ENCODE results near the gene HS3ST1. TPM values are rescaled to one million over a fixed set of nuclear protein-coding genes. Genes with fewer than 3 reads are reported as not detected.
"Not testable (repeated sequence)": the region's sequence is repeated elsewhere in the genome, so short reads cannot be mapped to it uniquely, and the experiment has no call there.

The HS3ST1 gene
- total RNA-seq, 1 experiment from 2014 or later = 0.17 TPM

DNA sequence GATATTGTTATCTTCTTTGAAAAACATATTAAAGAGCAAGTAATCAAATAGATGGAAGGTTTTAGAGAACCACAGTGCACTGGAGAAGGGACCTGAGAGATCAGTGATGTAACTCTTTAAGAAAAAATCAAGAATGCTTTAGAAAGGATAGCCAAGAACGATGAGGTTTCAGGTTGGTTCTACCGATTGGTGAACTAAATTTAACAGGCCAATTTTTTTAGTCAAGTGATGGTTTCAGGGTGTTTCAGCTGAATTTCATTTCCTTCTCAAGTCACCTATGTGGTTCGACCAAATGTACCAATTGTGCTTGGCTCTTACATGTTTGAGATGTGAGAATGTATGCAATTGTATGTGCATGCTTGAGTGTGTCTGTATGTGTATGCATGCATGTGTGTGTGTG lies 26.5 kb downstream of the HS3ST1 start:
- Histone ChIP-seq H3K4me3 (ENCODE audit: insufficient read depth, low read depth, low read length) (no peak overlapping the region), H3K36me3 (replicated peaks; ENCODE audit: control insufficient read depth, insufficient read depth, low read length) (no peaks in the 10 kb centered on the region), H3K27me3 (ENCODE audit: control insufficient read depth, insufficient read depth, low read length) (no peaks in the 10 kb centered on the region)
- no peak for DNase-seq

DNA sequence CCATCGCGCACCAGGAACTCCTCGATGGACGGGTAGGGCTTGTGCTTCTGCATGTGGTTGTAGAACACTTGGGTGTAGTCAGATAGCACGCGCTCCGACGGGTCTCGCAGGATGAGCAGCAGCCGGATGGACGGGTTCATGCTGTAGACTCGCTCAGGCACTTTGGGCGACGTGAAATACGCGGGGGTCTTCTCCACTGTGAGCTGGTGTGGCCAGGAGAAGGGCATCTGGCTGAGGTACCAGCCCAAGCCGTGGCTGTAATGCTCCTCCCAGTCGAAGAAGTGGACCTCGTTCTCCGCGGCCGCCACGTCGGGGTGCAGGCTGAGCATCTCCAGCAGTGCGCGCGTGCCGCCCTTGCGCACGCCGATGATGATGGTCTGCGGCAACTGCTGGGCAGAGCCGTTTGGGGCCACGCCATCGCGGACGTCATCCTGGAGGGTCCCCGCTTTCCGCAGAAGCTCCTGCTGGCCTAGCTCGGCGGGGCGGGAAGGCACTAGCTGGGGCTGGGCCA lies 29.2 kb downstream of the HS3ST1 start:
- H3K4me3 ChIP-seq (ENCODE audit: insufficient read depth, low read depth, low read length) = no peak overlapping the region
- peak; percentile 30 for DNase-seq
- H3K36me3 ChIP-seq (replicated peaks; ENCODE audit: control insufficient read depth, insufficient read depth, low read length) = no peaks in the 10 kb centered on the region
- H3K27me3 ChIP-seq (ENCODE audit: control insufficient read depth, insufficient read depth, low read length) = no peaks in the 10 kb centered on the region

DNA sequence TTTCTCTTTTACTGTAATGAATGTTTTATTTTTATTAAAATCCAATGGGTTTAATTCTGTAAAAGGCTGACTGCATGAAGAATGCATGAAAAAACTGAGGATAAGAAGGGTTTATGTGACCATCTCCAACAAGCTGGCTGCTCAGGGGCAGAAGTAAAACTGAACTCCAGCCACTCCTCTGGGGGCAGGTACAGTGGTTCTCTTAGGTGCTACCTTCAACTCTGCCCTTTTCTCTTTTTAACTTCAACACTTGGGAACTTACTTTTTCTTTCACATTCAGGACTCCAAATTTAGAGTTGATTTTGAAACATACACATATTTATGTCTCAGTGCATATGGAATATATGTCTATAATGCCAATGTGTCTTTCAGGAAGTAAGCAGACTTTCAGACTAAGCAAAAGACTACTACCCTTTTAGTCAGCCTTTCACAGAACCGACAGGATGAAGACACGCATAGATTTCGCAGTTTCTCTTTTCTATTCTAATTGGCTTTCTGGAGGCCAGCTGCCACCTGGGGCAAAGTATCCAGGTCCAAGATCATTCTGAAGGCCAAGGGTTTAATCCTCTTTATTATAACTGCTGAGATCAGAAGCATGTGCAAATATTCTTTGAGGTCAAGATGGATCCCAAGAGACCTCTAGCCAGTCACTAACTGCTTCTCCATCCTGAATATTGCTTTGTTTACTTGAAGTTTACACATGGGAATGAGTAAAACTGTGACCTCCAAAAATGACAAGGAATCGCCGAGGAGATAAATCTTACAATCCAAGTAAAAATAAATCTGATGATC lies 30.7 kb downstream of the HS3ST1 start:
- H3K27me3 ChIP-seq (ENCODE audit: control insufficient read depth, insufficient read depth, low read length) = no peaks in the 10 kb centered on the region
- H3K36me3 ChIP-seq (replicated peaks; ENCODE audit: control insufficient read depth, insufficient read depth, low read length) = no peaks in the 10 kb centered on the region
- H3K4me3 ChIP-seq (ENCODE audit: insufficient read depth, low read depth, low read length) = no peak overlapping the region
- DNase-seq = no peak

DNA sequence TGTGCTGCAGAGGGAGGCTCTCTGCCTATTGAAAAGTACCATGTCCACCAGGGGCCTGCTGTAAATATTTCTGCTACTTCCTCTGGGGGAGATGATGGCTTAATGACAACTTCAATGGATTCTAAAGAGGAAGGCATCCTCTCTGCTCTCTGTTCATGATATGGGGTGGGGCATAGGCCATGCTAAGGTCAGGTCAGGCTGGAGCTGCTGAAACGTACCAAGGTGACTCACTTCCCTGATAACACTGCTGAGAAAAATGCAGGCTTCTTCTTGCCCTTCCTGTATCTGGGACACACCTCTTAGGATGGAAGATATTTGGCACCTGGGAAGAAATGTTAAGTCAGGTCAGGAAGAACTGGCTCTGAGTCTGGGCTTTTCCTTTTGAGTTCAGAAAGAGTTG lies 31.5 kb downstream of the HS3ST1 start:
- no peaks in the 10 kb centered on the region for H3K27me3 ChIP-seq (ENCODE audit: control insufficient read depth, insufficient read depth, low read length)
- H3K36me3 ChIP-seq (replicated peaks; ENCODE audit: control insufficient read depth, insufficient read depth, low read length) = no peaks in the 10 kb centered on the region
- no peak overlapping the region for H3K4me3 ChIP-seq (ENCODE audit: insufficient read depth, low read depth, low read length)
- DNase-seq = no peak

DNA sequence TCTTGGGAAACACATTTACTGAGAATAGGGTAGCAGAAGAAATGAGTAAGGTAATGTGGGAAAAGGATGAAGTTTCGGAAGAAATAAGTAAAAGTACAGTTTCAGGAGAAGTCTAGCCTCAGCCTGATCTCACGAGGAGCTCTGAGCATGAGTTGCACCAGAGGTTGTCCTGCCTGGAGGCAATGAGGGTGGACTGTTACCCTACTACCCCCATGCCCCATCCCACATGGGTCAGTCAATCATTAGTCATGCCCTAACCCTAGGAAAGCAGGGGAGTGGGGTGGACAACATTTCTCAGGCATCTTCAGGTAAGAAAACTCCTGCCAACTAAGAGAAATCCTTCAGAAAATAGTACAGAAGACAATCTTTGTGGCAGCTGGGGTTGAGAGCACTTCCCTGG lies 35.1 kb downstream of the HS3ST1 start:
- Histone ChIP-seq H3K36me3 (replicated peaks; ENCODE audit: control insufficient read depth, insufficient read depth, low read length) (no peaks in the 10 kb centered on the region), H3K4me3 (ENCODE audit: insufficient read depth, low read depth, low read length) (no peak overlapping the region), H3K27me3 (ENCODE audit: control insufficient read depth, insufficient read depth, low read length) (no peaks in the 10 kb centered on the region)
- DNase-seq = no peak

DNA sequence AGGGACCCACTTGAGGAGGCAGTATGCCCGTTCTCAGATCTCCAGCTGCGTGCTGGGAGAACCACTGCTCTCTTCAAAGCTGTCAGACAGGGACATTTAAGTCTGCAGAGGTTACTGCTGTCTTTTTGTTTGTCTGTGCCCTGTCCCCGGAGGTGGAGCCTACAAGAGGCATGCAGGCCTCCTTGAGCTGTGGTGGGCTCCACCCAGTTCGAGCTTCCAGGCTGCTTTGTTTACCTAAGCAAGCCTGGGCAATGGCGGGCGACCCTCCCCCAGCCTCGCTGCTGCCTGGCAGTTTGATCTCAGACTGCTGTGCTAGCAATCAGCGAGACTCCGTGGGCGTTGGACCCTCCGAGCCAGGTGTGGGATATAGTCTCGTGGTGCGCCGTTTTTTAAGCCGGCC lies 44.6 kb downstream of the HS3ST1 start:
- DNase-seq; H3K36me3 ChIP-seq (replicated peaks; ENCODE audit: control insufficient read depth, insufficient read depth, low read length); H3K4me3 ChIP-seq (ENCODE audit: insufficient read depth, low read depth, low read length); H3K27me3 ChIP-seq (ENCODE audit: control insufficient read depth, insufficient read depth, low read length): not testable (repeated sequence)

DNA sequence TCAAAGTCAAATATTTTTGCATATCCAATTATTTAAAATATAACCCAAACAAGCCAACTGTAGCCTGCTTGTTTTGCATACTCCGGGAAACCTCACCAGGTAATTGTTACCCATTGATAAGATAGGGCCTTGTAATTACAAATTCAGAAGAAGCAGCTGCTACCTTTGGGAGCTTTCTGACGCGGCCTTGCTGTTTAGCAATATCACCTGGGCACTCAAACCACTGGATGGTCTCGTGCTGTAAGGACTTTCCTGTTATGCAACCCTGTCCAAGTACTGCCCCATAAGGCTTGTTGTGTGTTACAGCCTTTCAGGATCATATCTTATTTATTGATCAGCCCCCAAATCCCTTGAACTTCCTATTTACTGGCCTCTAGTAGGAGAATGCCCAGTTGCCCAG lies 52.1 kb downstream of the HS3ST1 start:
- Histone ChIP-seq H3K4me3 (ENCODE audit: insufficient read depth, low read depth, low read length) (no peak overlapping the region), H3K36me3 (replicated peaks; ENCODE audit: control insufficient read depth, insufficient read depth, low read length) (no peaks in the 10 kb centered on the region), H3K27me3 (ENCODE audit: control insufficient read depth, insufficient read depth, low read length) (no peaks in the 10 kb centered on the region)
- no peak for DNase-seq

DNA sequence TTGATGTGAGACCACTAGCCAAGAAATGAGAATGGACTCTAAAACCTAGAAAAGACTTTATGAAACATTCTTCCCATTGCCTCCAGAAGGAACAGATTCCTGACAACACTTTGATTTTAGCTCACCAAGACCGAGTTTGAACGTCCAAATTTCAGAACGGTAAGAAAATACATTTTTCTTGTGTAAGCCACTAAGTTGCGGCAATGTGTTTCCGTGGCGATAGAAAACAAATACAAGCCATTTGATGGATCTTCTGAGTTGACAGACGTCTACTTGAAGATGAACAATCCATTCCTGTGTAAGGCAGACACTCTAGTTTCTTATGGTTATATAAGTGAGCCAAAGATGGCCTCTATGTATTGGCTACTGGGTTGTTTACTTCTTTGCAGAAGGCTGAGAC lies 52.5 kb downstream of the HS3ST1 start:
- Histone ChIP-seq H3K4me3 (ENCODE audit: insufficient read depth, low read depth, low read length) (no peak overlapping the region), H3K27me3 (ENCODE audit: control insufficient read depth, insufficient read depth, low read length) (no peaks in the 10 kb centered on the region), H3K36me3 (replicated peaks; ENCODE audit: control insufficient read depth, insufficient read depth, low read length) (no peaks in the 10 kb centered on the region)
- no peak for DNase-seq

DNA sequence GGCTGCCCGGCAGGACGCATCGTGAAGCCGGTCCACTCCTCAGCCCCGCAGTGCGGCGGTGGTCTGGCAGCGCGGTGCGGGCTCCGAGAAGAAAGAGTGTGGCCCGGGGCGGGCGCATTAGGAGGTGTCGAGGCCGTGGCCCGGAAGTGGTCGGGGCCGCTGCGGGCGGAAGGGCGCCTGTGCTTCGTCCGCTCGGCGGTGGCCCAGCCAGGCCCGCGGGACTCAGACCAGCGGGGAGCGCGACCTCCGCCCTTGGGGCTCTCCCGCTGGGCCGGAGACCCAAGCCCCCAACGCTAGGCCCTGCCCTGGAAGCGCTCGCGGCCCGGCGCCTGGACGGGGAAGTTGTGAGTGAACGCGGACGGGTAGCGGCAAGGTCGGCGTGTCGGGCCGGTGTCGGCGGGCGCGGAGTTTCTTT lies 60.0 kb downstream of the HS3ST1 start:
- Histone ChIP-seq H3K36me3 (replicated peaks; ENCODE audit: control insufficient read depth, insufficient read depth, low read length) (no peaks in the 10 kb centered on the region), H3K27me3 (ENCODE audit: control insufficient read depth, insufficient read depth, low read length) (no peaks in the 10 kb centered on the region), H3K4me3 (ENCODE audit: insufficient read depth, low read depth, low read length) (no peak overlapping the region)
- DNase-seq = no peak

DNA sequence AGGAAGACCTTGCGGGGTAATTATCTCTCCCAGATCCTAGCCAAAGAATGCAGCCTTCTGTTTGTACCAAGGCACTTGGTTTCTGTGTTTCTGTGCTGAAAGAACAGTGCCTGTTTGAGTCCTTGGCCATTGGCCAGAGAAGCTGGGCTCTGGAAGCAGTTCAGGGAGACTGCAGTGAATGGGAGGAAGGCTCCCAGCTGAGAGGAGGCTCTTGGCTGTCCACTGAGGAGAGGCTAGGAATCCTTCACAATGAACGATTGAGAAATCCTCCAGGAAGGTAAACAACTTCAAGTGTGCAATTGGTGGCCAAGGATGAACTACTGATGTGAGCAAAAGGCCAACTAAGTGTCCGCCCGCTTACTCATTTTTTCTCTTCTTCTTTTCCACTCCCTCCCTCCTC lies 61.3 kb downstream of the HS3ST1 start:
- peak; percentile 47 for DNase-seq
- H3K4me3 ChIP-seq (ENCODE audit: insufficient read depth, low read depth, low read length) = no peak overlapping the region
- H3K27me3 ChIP-seq (ENCODE audit: control insufficient read depth, insufficient read depth, low read length) = no peaks in the 10 kb centered on the region

DNA sequence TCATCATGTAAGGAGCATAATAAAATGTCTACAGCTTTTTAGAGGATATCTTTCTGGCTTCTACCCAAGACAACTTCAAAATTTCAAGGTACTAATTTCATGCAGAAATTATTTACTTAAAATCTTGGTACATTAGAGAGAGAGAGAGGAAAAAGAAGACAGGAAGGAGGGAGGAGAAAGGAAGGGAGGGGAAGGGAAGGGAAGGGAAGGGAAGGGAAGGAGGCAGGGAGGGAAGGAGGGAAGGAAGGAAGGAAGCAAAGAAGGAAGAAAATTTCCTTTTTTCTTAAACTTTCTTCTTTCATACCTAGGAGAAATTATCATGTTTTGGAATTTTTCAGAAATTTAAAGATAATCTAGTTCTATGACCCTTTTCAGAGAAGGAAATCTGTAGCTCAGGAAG lies 61.8 kb downstream of the HS3ST1 start:
- Histone ChIP-seq H3K27me3 (ENCODE audit: control insufficient read depth, insufficient read depth, low read length) (no peaks in the 10 kb centered on the region), H3K4me3 (ENCODE audit: insufficient read depth, low read depth, low read length) (no peak overlapping the region), H3K36me3 (replicated peaks; ENCODE audit: control insufficient read depth, insufficient read depth, low read length) (no peaks in the 10 kb centered on the region)
- no peak for DNase-seq

More for the DNA sequence above, 61.3 kb downstream of the HS3ST1 start:
- H3K36me3 ChIP-seq (replicated peaks; ENCODE audit: control insufficient read depth, insufficient read depth, low read length) = no peaks in the 10 kb centered on the region

DNA sequence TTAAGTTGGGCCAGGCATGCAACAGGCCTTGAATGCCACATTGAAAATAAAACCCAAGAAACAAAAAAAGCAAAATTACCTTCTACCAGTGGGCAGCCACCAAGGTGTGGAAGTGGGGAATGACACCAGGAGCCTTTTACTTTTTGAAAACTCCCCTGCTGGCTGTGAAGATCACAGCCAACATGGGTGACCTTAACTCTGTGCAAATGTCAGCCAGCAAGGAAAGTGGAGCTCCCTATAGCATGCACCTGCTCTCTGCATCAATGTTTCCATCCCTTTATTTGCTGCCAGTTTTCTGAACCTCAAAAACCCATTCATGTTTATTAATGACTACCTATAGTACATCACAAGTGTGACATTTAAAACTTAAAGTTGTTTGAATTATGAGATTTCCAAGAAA lies 63.7 kb downstream of the HS3ST1 start:
- Histone ChIP-seq H3K27me3 (ENCODE audit: control insufficient read depth, insufficient read depth, low read length) (no peaks in the 10 kb centered on the region), H3K36me3 (replicated peaks; ENCODE audit: control insufficient read depth, insufficient read depth, low read length) (no peaks in the 10 kb centered on the region), H3K4me3 (ENCODE audit: insufficient read depth, low read depth, low read length) (no peak overlapping the region)
- DNase-seq = no peak

DNA sequence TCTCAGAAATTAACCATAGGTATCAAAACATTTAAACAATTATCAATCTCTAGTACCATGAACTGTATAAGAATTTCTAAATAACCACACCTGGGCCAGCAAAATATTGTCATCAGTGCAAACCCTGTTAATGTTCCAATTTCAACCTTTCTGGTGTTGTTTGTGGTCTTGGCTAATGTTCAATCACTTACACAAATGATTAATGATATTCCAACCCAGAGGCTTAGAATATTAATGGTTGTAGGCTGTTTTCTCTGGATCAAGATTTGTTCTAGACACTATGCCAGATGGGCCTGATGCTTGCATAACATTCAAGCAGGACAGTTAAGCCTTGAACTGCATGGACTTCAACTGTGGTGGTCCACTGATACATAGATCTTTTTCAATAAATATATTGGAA lies 69.1 kb downstream of the HS3ST1 start:
- H3K36me3 ChIP-seq (replicated peaks; ENCODE audit: control insufficient read depth, insufficient read depth, low read length) = no peaks in the 10 kb centered on the region
- H3K27me3 ChIP-seq (ENCODE audit: control insufficient read depth, insufficient read depth, low read length) = no peaks in the 10 kb centered on the region
- DNase-seq = no peak
- no peak overlapping the region for H3K4me3 ChIP-seq (ENCODE audit: insufficient read depth, low read depth, low read length)

DNA sequence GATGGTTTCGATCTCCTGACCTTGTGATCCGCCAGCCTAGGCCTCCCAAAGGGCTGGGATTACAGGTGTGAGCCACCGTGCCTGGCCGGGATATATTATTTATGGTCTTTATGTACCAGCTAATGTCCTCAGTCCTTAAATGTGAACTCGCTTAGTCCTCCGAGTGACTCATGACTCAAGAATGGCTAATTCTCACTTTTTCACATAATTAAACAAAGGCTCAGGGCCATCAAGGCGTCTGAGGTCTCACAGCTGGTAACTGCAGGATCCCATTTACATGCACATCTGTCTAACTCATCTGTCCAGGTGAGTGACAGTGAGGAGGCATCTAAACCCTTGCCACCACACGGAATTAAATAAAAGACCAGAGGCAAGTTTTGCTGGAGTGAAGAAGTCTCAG lies 73.5 kb downstream of the HS3ST1 start:
- H3K4me3 ChIP-seq (ENCODE audit: insufficient read depth, low read depth, low read length) = no peak overlapping the region
- no peak for DNase-seq
- H3K27me3 ChIP-seq (ENCODE audit: control insufficient read depth, insufficient read depth, low read length) = no peaks in the 10 kb centered on the region
- H3K36me3 ChIP-seq (replicated peaks; ENCODE audit: control insufficient read depth, insufficient read depth, low read length) = no peaks in the 10 kb centered on the region

DNA sequence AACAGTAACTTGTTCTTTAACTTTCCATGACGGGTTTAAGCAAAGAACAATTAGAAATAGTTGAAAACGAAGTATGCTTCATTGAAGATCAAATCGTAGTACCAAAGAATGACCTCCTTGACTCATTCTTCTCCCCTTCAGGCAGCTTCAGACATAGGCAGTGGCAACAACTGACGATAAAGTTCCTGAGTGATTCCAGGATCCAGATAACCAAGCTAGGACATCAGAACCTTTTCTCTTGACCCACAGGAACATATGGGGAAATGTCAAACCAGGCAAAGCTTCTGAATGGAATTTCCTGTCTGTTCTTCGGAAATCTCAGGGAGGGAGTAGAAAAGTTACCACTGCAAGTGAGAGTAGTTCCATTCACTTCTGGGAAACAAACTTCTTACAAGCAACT lies 74.2 kb downstream of the HS3ST1 start:
- H3K36me3 ChIP-seq (replicated peaks; ENCODE audit: control insufficient read depth, insufficient read depth, low read length) = no peaks in the 10 kb centered on the region

More for the DNA sequence above, 74.2 kb downstream of the HS3ST1 start:
- no peak for DNase-seq
- H3K27me3 ChIP-seq (ENCODE audit: control insufficient read depth, insufficient read depth, low read length) = no peaks in the 10 kb centered on the region
- no peak overlapping the region for H3K4me3 ChIP-seq (ENCODE audit: insufficient read depth, low read depth, low read length)

Data from H7 (cell line).